CD4-positive, alpha-beta T cell treated with Interleukin-4 for 1 hour (primary cell): ENCODE data around the gene SRSF8.
A peak's percentile ranks its signal among the peaks of the same experiment; 100 is the strongest.

Experiments
- DNase-seq, 2 donors: peaks; one replicate each; pipeline ENCODE4 v3.0.0-alpha.2; 2020 to 2022

SRSF8 gene

GRCh38 chr11:95070471-95070870 is 3.8 kb downstream of the SRSF8 start:
- DNase-seq, result no peak

GRCh38 chr11:95072948-95073347 is 6.2 kb downstream of the SRSF8 start:
- DNase-seq, result no peak

GRCh38 chr11:95074792-95075563 is 8.3 kb downstream of the SRSF8 start:
- DNase-seq, result no peak

DNA sequence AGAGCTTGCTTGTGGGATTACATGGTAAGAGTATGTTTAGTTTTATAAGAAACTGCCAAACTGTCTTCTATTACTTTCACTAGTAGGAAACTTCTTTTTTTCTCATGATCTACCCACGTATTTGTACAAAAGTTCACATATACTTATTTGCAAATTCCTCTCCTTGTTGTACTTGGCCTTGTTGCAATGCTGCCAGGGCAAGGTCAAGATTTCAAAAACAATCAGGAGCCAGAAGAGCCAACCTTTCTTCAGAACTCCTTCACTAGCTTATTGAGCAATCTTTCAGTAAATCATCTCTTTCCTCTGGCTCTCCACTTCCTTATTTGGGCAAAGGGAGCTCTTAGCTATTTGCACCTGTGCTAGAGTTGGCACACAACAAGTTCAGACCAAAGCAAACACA is 9.7 kb downstream of the SRSF8 start:
- no peak for DNase-seq

DNA sequence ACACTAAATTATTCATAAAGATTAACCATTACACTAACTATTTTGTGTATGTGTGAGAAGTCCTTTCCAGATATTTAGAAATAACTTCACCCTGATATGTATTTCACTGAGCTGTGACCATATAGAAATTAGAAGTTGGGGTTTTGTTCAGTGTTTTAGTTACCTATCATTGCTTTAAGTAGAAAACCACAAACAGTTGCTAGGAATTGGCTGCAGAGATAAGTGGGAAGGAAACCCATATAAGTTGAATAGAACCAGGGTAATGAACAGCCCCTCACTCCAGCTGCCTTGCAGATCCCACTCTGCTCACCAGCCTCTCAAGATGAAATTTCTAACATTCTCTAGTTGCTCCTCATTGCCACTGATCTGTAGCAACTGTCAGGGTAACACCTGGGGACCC is 10.3 kb downstream of the SRSF8 start:
- DNase-seq, result no peak

DNA sequence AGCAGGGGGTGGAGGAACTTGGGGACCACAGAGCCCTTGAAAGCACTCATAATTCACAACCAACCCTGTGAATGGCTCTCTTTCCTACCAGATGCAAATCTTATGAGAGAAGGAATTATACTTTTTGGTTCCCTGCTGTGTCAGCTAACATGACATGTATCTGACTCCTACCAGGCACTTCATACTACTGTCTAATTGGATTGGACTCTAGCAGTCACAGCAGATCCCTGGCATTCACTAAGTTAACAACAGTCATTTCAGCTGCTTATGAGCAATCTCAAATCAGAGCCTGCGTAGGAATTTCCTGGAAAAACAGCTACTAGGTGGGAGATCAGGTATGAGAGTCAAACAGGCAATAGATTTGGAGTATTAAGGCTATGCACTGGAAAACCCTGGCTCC is 11.8 kb downstream of the SRSF8 start:
- no peak for DNase-seq

DNA sequence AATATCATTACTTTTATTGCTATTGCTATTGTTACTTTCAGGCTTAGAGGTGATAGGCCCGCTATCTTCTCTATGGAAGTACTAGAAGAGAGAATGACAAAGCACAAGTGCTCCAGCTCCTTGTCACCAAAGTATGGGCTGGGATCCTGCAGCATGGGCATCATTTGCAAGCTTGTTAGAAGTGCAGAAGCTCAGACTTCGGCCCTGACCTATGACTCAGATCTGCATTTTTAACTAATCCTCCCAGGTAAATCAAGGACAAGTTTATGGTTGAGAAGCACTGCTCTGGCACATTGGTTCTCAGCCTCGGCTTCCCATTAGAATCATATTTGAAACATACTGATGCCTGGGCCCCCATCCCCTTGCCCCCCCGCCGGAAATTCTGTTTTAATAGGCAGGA is 14.3 kb downstream of the SRSF8 start:
- no peak for DNase-seq

DNA sequence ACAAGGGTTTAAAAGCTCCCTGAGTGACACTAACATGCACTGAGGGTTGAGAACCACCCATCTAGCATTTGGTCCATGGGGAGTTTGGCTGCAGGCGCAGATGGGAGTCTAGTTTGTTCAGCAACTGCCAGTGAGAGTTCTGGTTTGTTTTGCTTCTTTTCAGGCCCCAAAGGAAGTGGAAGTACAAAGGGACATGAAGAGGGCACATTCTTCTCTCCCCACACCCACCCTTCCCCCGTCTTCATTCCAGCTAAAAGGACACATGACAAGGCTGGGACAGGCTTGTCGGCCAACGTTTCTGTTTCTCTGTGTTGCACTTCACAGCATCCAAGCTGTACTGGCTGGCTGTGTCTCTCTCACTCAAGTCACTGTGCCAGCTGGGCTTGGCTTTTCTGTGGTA is 14.7 kb downstream of the SRSF8 start:
- no peak for DNase-seq

DNA sequence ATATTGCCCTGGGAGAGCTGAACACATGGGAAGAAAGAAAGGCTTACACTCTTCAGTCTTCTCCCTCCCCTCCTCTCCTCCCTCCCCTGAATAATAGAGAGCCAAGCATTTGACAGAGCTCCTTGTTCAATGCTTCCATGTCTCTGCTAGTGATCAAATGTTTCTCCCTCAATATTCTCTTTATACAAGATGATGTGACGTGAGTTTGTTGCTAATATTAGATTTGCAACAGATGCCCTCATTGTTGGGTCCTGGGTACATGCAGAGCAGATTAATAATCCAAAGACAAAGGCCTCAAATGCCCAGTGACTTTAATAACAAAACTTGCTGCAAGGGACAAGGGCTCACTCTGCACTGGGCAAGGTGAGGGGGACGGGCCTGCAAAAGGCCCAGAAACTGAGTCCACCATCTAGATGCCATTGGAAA is 15.9 kb downstream of the SRSF8 start:
- no peak for DNase-seq

- no peak for DNase-seq
Observed at GRCh38 chr11:95084509-95084908, 17.8 kb downstream of the SRSF8 start.

DNA sequence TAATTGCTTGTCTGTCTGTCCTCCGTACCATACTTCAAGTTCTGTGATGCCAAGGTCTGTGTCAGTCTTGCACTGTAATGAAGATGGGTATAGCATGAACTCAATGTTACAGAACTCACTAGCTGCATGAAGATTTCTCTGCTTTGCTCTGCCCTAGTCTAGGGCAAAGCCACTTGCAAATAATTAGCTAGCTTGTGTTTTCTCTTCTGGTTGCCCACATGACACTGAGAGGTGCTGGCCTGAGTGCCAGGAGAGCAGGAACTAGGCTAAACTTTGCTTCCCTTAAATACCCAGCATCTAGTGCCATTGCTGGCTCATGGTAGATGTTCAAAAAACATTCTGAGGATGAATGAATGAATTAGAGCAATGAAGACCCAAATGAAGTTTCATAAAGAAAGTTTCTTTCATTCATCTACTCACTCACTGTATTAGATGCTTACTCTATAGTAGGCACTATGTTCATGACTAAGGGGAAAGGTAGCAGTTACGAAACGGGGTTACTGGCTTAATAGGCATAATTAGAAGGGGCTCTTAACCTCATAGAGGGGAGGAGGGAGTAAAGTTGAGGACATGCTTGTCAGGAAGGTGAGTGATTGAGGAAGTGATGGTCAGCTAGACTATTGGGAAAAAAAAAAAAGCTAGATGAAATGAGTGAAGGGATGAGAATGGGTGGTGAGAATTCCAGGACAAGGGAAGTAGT is 18.5 kb downstream of the SRSF8 start:
- no peak for DNase-seq

DNA sequence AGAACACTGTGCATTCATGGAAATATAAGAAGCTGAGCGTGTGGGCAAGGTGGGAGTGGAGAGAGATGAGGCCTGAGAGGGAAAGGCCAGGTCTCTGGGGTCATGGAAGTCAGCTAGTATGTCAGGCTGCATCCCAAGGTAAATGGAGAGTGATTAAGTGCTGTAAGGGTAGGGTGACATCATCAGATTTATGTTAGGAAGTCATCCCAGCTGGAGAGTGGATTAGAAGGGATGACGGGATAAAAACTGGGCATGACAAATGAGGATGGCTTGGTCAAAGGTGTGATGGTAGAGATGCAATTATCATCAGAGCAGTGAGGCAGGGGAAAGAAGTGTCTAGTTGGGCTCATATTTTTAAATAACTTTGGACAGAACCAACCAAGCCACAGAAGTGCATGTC is 19.4 kb downstream of the SRSF8 start:
- DNase-seq, result no peak

GRCh38 chr11:95086836-95087570 is 20.3 kb downstream of the SRSF8 start:
- no peak for DNase-seq

DNA sequence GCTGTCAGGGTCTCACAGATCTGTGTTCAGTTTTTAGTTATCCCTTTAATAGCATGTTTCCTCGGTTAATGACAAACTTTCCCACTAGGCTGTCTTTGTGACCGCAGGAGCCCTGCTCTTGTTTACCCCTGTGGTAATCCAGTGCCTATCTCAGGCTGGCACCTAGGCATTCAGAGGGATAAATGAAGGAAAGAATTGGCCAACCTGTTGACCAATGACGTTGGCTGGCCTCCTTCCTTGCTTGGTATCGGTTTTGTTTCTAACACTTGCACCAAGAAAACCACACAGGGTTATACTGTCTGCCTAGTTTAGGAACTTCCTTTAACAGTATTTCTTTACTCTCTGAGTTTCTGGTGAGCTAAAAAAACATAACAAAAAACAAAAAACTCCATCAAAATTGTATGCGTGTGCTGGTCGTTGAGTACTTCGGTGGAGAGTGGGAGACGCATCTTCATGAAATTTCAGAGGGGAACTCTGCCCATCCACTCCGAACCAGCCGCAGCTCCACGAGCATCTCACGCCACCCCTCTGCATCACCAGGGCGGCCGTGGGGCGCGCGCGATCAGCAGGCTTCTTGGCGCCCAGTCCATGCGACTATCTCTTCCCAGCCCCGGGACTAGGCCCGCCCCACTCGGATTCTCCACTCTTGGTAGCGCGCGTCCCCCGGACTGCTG is 22.4 kb downstream of the SRSF8 start:
- DNase-seq, result peak; percentile 19 to 52

DNA sequence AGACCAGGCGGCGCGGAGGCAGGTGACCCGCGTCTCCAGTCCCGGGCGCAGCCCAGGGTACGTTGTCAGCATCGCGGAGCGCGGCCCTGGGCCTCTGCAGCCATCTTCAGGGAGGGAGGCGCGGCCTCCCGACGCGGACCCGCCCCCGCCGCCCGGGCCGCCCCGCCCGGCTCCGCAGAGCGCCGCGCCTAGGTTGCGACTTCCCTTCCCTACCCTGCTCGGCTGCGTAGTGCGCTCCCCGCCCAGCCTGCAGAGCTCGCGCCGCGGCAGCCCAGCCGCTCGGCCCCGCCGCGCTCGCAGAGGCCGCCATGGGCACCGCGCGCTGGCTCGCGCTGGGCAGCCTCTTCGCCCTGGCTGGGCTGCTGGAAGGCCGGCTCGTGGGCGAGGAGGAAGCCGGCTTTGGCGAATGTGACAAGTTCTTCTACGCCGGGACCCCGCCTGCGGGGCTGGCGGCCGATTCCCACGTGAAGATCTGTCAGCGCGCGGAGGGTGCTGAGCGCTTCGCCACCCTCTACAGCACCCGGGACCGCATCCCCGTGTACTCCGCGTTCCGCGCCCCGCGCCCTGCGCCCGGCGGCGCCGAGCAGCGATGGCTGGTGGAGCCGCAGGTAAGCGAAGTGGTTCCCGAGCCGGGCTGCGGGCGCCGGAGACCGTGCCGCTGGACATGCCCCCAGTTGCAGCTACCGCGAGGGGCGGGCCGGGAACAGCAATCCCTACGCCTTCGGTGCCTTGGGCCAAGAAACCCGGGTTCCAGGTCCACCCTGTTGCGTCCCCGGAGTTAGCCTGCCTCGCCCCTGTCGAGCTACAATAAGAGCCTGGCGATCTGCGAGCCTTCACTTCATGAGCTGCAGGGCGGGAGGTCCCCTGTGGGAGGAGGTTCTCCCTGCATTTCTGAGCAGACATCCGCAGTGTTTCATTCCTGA is 23.2 kb downstream of the SRSF8 start, which contains the start of gene ENDOD1:
ENDOD1 (plus strand) TSS at position 227 of the 923 bp plus-strand sequence; CDS start at position 309, 82 bp downstream.
- DNase-seq, result peak; percentile 83 to 86

DNA sequence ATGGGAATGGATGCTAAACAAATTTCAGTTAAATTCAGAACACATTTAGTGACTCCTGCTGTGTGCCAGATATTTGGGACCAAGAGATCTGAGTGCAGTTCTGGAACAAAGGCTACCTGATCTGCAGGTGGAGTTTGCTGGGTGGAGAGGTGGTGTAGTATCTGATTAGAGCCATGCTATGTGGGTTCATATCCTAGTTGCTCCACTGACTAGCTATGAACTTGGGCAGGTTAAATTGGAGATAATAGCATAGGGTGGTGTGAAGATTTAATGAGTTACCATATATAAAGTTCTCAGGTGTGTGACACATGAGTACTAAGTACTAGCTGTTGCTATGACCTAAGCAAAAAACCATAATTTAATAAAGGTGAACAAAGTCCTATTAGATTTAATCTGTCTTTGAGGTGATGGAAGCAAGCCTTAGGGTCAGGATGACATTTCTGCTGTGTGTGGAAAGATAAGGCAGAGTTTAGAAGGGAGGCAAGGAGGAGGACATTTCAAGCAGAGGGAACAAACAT is 25.0 kb downstream of the SRSF8 start:
- no peak for DNase-seq

- DNase-seq, result peak in 1 of 2 donors; percentile 20
Observed at GRCh38 chr11:95092549-95093324, 26.0 kb downstream of the SRSF8 start.

DNA sequence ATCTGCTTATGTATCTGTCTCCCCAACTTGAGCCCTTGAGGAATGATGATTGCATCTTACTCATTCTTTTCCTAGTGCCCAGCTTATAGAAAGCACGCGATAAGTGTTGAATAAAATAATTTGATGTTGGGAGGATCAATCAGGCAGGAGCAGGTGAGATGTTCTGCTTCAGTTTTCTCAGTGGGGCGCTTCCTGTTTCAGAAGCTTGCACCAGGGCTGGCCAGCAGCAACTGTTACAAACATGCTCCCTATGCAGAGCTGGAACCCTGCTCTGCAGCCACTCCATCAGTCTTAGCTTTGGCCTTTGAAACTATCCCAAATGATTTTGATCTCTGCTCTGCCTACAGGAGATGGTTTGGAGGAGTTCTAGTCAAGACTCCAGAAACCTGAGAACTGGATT is 26.8 kb downstream of the SRSF8 start:
- no peak for DNase-seq

GRCh38 chr11:95095858-95096587 is 29.3 kb downstream of the SRSF8 start:
- DNase-seq, result peak in 1 of 2 donors; percentile 18

GRCh38 chr11:95097209-95097608 is 30.5 kb downstream of the SRSF8 start:
- DNase-seq, result no peak
